ENCODE measurements around the gene DGCR6L.
A peak's percentile ranks its signal among the peaks of the same experiment; 100 is the strongest.
"Not testable (repeated sequence)": the region's sequence is repeated elsewhere in the genome, so short reads cannot be mapped to it uniquely, and the experiment has no call there.

GRCh38 chr22:20317402-20318042 lies 2.3 kb downstream of the DGCR6L start:
- TF ChIP-seq CTCF (conservative IDR thresholded peaks at IDR 0.05; ENCODE audit: low read depth, low read length) = peak; percentile 43
- not testable (repeated sequence) for TF ChIP-seq MAZ (IDR thresholded peaks at IDR 0.05; ENCODE audit: borderline replicate concordance, low read depth, low read length); MXI1 (IDR thresholded peaks at IDR 0.05; ENCODE audit: borderline replicate concordance, low read depth, low read length); POLR2A (IDR thresholded peaks at IDR 0.05; ENCODE audit: low read depth, low read length); RCOR1 (IDR thresholded peaks at IDR 0.05; ENCODE audit: insufficient replicate concordance, low read length)
